HG02870 (cell line): Measurements from ENCODE around the gene STRC.
"Not testable (repeated sequence)": the region's sequence is repeated elsewhere in the genome, so short reads cannot be mapped to it uniquely, and the experiment has no call there.

Experiments
- ATAC-seq: cut with Tn5 transposase; IDR thresholded peaks from one replicate; pipeline ENCODE4 v1.9.1; 2021; ENCODE audit warnings: mild to moderate bottlenecking, moderate library complexity; ENCODE audit not compliant: unreplicated experiment

The STRC gene

DNA sequence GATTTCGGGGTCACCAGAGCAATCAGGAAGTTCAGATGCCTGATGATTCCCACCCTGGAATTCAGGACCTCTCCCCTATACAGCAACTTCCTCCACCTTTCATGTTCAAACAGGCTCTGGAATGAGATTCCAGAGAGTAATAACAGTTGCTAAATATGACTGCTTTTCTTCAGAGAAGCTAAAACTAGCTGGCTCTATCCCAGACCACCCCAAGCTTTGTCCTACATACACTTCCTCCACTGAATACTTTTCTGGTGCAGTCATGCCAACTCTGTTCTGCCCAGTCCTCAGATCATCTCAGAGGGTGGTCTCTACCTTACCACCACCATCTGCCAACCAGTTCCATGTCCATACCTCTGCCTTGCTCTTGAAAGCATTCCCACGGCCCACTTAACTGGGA lies 52.0 kb downstream of the STRC start:
- not testable (repeated sequence) for ATAC-seq

DNA sequence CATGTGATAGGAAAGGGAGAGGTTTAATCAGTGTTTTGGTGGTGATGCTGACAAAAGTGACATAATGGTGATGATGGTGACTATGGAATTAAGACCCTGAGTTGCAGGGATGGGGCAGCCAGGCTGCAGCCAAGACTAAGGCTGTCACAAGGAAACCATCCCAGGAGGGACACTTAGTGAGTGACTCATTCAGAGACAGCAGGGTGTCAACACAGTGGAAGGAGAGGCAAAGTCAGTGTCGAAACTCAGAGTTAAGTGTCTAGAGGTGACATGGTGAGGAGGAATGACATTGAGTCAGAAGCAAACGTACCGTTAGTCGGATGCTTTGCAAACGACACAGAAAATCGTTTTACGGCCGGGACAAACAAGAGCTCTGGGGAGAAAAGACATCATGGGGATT lies 54.8 kb downstream of the STRC start:
- not testable (repeated sequence) for ATAC-seq

DNA sequence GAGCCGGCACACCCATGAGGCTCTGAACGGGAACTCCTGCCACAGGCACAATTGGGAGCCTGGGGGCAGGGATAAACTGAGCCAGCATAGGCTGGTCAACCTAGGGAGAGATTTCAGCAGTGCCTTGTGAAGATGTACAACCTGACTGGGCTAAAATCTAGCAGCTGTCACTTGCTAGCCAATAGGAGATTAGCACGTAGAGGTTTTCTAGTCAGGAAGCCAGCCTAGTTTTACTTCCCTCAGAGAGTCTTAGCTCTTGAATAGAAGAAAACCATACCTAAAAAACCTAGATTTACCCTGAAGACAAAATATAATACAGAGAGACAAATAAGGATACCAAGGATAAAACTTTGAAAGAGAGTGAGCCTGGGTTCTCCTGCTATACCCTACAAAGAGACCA lies 55.8 kb downstream of the STRC start:
- not testable (repeated sequence) for ATAC-seq

DNA sequence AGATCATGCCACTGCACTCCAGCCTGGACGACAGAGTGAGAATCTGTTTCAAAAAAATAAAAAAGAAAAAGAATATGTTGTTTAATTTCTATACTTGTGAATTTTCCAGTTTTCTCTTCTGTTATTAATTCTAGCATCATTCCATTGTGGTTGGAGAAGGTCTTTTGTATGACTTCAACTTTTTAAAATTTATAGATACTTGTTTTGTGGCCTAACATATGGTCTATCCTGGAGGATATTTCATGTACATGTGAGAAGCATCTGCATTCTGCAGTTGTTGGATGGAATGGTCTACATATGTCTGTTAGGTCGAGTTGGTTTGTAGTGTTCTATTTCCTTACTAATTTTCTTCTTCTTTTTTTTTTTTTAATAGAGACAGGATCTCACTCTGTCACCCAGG lies 65.6 kb downstream of the STRC start:
- no peak for ATAC-seq

DNA sequence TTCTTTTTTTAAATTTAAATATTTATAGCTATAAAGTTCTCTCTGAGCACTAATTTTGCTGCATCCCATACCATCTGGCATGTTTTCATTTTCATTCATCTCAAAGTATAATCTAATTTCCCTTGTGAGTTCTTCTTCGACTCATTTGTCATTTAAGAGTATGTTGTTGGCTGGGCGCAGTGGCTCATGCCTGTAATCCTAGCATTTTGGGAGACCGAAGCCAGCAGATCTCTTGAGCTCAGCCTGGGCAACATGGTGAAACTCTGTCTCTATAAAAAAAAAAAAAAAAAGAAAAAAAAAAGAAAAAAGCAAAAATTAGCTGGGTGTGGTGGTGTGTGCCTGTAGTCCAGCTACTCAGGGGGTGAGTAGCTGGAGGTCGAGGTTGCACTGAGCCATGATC lies 66.3 kb downstream of the STRC start:
- no peak for ATAC-seq

DNA sequence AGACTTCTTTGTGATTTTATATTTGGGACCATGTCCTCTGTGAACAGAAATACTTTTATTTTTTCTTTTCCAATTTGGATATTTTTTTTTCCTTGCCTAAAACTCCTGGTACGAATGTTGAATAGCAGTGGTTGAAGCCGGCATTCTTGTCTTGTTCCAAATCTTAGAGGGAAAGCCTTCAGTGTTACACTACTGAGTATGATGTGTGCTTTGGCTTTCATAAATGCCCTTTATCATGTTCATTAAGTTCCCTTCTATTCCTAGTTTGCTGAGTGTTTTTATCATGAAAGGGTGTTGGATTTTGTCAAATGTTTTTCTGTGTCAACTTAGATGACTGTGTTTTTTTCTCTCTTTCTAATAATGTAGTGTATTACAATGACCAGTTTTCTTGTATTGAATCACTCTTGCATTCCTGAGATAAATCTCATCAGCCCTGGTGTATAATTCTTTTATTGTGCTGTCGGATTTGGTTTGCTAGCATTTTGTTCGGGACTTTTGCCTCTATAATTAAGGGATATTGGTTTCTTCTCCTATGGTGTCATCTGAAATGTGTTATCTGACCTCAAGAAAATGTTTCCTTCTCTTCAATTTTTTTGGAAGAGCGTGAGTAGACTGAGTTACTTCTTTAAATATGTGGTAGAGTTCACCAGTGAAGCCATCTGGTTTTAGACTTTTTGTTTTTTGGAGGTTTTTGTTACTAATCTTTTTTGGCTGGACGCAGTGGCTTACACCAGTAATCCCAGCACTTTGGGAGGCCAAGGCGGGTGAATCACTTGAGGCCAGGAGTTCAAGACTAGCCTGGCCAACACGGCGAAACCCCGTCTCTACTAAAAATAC lies 67.9 kb downstream of the STRC start:
- no peak for ATAC-seq
